Subcutaneous abdominal adipose tissue (tissue), 5 donors: ENCODE measurements around the gene PRMT3.

Source experiments
- H3K27ac ChIP-seq: one replicate; pipeline ENCODE4 v1.7.0; 2013; ENCODE audit warnings: low read depth, mild to moderate bottlenecking, inconsistent platforms, low read length, moderate library complexity
- H3K27me3 ChIP-seq, 5 donors: one replicate each; pipeline ENCODE4 v1.7.0; 2013; ENCODE audit warnings: low read length in 5 of 5, inconsistent platforms in 1 of 5; ENCODE audit not compliant: control insufficient read depth in 5 of 5, insufficient read depth in 4 of 5
- H3K36me3 ChIP-seq, 5 donors: one replicate each; pipeline ENCODE4 v1.7.0; 2013; ENCODE audit warnings: low read length in 5 of 5; ENCODE audit not compliant: control insufficient read depth in 5 of 5, insufficient read depth in 5 of 5
- H3K4me1 ChIP-seq, 5 donors: one replicate each; pipeline ENCODE4 v1.7.0; 2013; ENCODE audit warnings: low read length in 5 of 5, mild to moderate bottlenecking in 3 of 5, moderate library complexity in 1 of 5; ENCODE audit not compliant: control insufficient read depth in 5 of 5, insufficient read depth in 5 of 5
- H3K4me3 ChIP-seq, 5 donors: one replicate each; pipeline ENCODE4 v1.7.0; 2013; ENCODE audit warnings: low read length in 5 of 5, low read depth in 1 of 5
- H3K9ac ChIP-seq, 5 donors: one replicate each; pipeline ENCODE4 v1.7.0; 2013; ENCODE audit warnings: low read length in 5 of 5, mild to moderate bottlenecking in 4 of 5, moderate library complexity in 3 of 5
- H3K9me3 ChIP-seq, 5 donors: one replicate each; pipeline ENCODE4 v1.7.0; 2013; ENCODE audit warnings: low read length in 5 of 5; ENCODE audit not compliant: control insufficient read depth in 5 of 5
- donor health status: healthy.
- donor health status: healthy.
- donor health status: healthy.
- donor health status: healthy.
- donor health status: healthy.

Gene PRMT3

GRCh38 chr11:20387261-20388095 lies at the start of gene PRMT3:
TSS of gene PRMT3 (plus strand) at chr11:20387716. CDS start at chr11:20387747, 31 bp downstream.
- Histone ChIP-seq H3K4me1 (peaks cover 0 to 25% (median 19%) of the 10 kb centered on the region in 5 donors), H3K36me3 (peaks cover 9 to 22% (median 10%) of the 10 kb centered on the region in 5 donors), H3K27me3 (no peaks in the 10 kb centered on the region), H3K9ac (peak within 1 kb of the TSS; percentile 75 to 93 (median 90)), H3K9me3 (no peaks in the 10 kb centered on the region), H3K4me3 (peak within 1 kb of the TSS; percentile 87 to 100 (median 95)), H3K27ac (peak within 1 kb of the TSS; percentile 82)

DNA sequence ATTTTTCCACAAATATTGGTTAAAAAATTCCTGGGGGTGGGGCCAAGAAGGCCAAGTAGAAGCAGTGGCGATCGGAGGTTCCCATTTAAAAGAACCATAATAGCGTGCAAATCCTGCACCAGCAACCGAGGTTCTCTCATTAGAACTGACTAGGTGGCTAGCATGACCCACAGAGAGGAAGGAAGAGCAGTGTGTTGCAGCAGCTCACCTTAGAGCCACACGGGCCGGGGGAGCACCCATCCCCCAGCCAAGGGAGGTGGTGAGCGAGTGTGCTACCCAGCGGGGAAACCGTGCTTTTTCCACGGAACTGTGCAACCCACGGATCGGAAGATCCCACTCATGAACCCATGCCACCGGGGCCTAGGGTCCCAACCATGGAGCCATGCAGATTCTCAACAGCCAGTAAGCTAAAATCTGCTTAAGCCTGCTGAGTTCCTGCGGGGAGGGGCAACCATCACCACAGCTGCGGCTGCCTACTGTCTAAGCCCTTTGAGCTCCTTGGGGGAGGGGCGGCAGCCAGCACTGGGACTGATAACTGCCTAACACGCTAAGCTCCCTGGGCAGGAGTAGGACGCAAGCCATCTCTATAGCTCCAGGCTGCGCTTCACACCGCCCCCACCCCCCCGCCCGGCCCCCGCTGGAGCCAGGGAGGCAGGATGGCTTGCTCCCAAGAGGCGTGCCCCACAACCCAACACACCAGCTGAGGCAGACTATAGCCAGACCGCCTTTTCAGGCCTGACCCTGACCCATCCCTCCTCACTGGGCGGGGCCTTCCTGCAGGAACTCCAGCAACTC lies 45.0 kb upstream of the PRMT3 start:
- no peak overlapping the region for H3K27ac ChIP-seq
- no peaks in the 10 kb centered on the region for H3K36me3 ChIP-seq
- no peak overlapping the region for H3K4me3 ChIP-seq
- H3K9me3 ChIP-seq: no peaks in the 10 kb centered on the region
- no peak overlapping the region for H3K9ac ChIP-seq
- H3K27me3 ChIP-seq: peaks cover 9 to 21% (median 13%) of the 10 kb centered on the region in 5 donors
- no peaks in the 10 kb centered on the region for H3K4me1 ChIP-seq

GRCh38 chr11:20351136-20351535 lies 36.4 kb upstream of the PRMT3 start:
- no peaks in the 10 kb centered on the region for H3K9me3 ChIP-seq
- no peaks in the 10 kb centered on the region for H3K36me3 ChIP-seq
- H3K4me1 ChIP-seq: peaks cover 0 to 3% (median 0%) of the 10 kb centered on the region in 5 donors
- no peaks in the 10 kb centered on the region for H3K27me3 ChIP-seq
- H3K9ac ChIP-seq: no peak overlapping the region
- no peak overlapping the region for H3K4me3 ChIP-seq
- no peak overlapping the region for H3K27ac ChIP-seq

- Histone ChIP-seq H3K4me3 (no peak overlapping the region), H3K36me3 (no peaks in the 10 kb centered on the region), H3K27ac (no peak overlapping the region)
Measured at GRCh38 chr11:20351751-20352262, 35.7 kb upstream of the PRMT3 start.

DNA sequence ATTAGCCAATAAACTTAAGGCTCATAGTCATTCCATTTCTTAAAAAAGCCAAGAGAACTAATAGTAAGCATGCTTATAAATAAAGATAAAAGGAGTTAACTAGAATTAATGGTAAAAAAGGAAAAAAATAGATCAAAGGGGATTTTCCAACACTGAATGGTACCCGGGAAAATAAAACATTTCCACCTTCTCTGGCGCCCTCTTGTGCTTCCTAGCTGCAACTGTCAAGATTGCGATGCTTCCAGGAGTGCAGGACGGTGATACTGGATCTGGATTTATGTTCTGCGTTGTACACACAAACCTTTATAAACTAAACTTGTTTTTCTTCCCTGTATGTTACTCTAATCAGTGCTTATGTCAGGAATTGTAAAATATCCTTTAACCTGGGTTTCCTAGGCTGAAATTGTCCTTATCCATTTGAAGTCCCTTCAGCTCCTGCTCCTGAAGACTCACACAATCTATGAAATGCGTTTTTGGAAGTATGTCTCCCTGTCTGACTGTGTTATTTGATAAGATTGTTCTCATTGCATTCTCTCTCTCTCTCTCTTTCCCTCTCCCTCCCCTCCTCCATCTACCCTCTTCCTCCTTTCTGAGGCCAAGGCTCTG lies 33.6 kb upstream of the PRMT3 start:
- H3K27me3 ChIP-seq: peaks cover 0 to 2% (median 0%) of the 10 kb centered on the region in 5 donors
- H3K9ac ChIP-seq: no peak overlapping the region
- no peaks in the 10 kb centered on the region for H3K9me3 ChIP-seq
- peaks cover 0 to 3% (median 0%) of the 10 kb centered on the region in 5 donors for H3K4me1 ChIP-seq
- no peak overlapping the region for H3K27ac ChIP-seq
- H3K36me3 ChIP-seq: no peaks in the 10 kb centered on the region
- no peak overlapping the region for H3K4me3 ChIP-seq

More at GRCh38 chr11:20351751-20352262, 35.7 kb upstream of the PRMT3 start:
- no peaks in the 10 kb centered on the region for H3K9me3 ChIP-seq
- peaks cover 0 to 2% (median 0%) of the 10 kb centered on the region in 5 donors for H3K27me3 ChIP-seq
- H3K4me1 ChIP-seq: peaks cover 0 to 3% (median 0%) of the 10 kb centered on the region in 5 donors
- no peak overlapping the region for H3K9ac ChIP-seq

DNA sequence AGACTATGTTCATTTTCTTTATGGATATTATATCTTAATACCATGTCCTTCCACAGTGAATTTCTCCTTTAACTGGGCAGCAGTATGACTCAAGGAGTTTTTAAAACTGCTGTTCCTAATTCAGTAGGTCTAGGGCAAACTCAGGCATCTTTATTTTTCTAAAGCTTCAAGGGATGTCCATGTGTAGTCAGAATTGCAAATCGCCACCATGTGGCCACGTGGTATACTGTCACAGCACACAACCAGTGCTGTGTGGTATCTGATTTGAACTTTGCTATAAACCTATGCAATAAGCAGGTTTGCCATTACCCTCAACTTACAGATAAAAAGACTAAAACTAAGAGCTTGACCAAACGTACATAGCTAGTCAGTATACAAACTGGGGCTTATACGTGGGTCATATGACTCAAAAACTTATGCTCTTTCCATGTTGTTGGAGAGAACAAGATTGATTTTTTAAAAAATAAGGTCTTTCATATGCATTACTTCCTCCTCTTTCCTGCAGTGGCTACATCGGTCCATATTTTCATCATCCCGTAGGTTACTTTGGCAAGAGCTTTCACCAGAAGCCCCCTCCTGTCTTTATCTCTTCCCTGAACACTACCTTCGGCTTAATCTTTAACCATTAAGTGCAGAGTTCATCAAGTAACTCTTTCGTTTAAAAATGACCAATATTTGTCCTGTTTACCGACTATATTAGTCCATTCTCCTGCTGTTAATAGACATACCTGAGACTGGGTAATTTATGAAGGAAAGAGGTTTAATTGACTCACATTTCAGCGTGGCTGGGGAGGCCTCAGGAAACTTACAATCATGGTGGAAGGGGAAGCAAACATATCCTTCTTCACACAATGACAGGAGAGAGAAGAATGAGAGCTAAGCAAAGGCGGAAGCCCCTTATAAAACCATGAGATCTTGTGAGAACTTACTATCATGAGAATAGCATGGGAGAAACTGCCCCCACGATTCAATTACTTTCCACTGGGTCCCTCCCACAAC lies 32.0 kb upstream of the PRMT3 start:
- Histone ChIP-seq H3K9ac (no peak overlapping the region), H3K4me1 (peaks cover 0 to 3% (median 0%) of the 10 kb centered on the region in 5 donors), H3K27me3 (peaks cover 0 to 2% (median 0%) of the 10 kb centered on the region in 5 donors), H3K36me3 (no peaks in the 10 kb centered on the region), H3K4me3 (no peak overlapping the region), H3K9me3 (no peaks in the 10 kb centered on the region), H3K27ac (no peak overlapping the region)

DNA sequence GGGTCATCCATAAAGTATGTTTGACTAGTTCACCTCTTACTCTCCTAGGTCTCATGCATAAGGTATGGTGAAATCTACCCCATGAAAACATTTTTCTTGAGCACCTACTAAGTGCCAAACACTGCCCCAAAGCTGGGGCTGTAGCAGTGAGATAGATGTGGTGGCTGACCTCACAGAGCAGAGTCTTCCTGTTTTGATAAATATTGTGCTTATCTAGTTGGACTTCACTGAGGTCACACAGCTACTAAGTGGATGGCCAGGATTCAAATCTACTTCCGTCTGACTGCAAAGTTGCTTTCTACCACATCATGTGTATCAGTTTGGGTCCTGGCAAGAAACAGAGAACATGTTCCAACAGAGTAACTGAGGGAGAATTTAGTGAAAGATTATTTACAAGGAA lies 30.4 kb upstream of the PRMT3 start:
- Histone ChIP-seq H3K4me1 (peaks cover 0 to 3% (median 0%) of the 10 kb centered on the region in 5 donors), H3K27ac (no peak overlapping the region), H3K27me3 (peaks cover 0 to 2% (median 0%) of the 10 kb centered on the region in 5 donors), H3K9me3 (no peaks in the 10 kb centered on the region), H3K9ac (no peak overlapping the region), H3K36me3 (no peaks in the 10 kb centered on the region), H3K4me3 (no peak overlapping the region)

DNA sequence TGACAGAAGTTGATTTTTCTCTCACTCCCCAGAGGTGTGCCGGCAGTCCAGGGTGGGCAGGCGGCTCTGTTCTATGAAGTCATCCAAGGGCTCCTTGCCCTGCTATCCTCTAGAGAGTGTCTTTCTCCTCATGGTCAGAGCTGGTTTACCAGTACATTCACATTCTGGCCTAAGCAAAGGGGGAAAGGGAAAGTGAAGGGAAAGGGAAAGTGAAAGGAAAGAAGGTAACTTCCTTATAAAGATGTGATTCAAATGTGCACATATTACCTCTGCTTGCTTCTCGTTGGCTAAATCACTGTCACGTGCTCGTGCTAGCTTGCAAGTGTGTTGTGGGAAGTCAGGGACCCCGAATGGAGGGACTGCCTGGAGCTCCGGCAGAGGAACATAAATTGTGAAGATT lies 26.9 kb upstream of the PRMT3 start:
- no peak overlapping the region for H3K9ac ChIP-seq
- H3K27me3 ChIP-seq: peaks cover 0 to 2% (median 0%) of the 10 kb centered on the region in 5 donors
- peaks cover 4 to 28% (median 18%) of the 10 kb centered on the region in 5 donors for H3K4me1 ChIP-seq
- no peaks in the 10 kb centered on the region for H3K9me3 ChIP-seq
- no peak overlapping the region for H3K27ac ChIP-seq
- H3K4me3 ChIP-seq: peak overlapping the region in 2 of 5 donors; percentile 19 to 29
- no peaks in the 10 kb centered on the region for H3K36me3 ChIP-seq

- Histone ChIP-seq H3K27ac (no peak overlapping the region), H3K9me3 (no peaks in the 10 kb centered on the region), H3K4me1 (peaks cover 4 to 37% (median 26%) of the 10 kb centered on the region in 5 donors), H3K36me3 (no peaks in the 10 kb centered on the region), H3K9ac (no peak overlapping the region), H3K4me3 (no peak overlapping the region), H3K27me3 (no peaks in the 10 kb centered on the region)
Measured at GRCh38 chr11:20362481-20362880, 25.0 kb upstream of the PRMT3 start.
